Activated naive CD4-positive, alpha-beta T cell treated with anti-CD3 and anti-CD28 coated beads, Interleukin-2, amount 50 U/mL, for 16 hours (primary cell): ENCODE results near the gene DMRTC1.
"Not testable (repeated sequence)": the region's sequence is repeated elsewhere in the genome, so short reads cannot be mapped to it uniquely, and the experiment has no call there.

Experiments
- DNase-seq: peaks from one replicate; pipeline ENCODE4 v3.0.0-alpha.2; 2020

DMRTC1 gene

GRCh38 chrX:72943819-72944169 is at the start of gene DMRTC1:
Gene DMRTC1 (minus strand): TSS chrX:72943837. CDS start chrX:72875694, 68,143 bp downstream.
- not testable (repeated sequence) for DNase-seq

- DNase-seq = not testable (repeated sequence)
Measured at GRCh38 chrX:72980894-72981469, 37.3 kb upstream of the DMRTC1 start.

GRCh38 chrX:72974885-72975284 is 31.2 kb upstream of the DMRTC1 start:
- DNase-seq = not testable (repeated sequence)

- DNase-seq = not testable (repeated sequence)
Measured at GRCh38 chrX:72971859-72972258, 28.2 kb upstream of the DMRTC1 start.

GRCh38 chrX:72959971-72960370 is 16.3 kb upstream of the DMRTC1 start:
- not testable (repeated sequence) for DNase-seq

GRCh38 chrX:72943035-72943818 is 410 bp downstream of the DMRTC1 start:
- not testable (repeated sequence) for DNase-seq

- not testable (repeated sequence) for DNase-seq
Measured at GRCh38 chrX:72942272-72942671, 1.4 kb downstream of the DMRTC1 start.

- DNase-seq = not testable (repeated sequence)
Measured at GRCh38 chrX:72937906-72938305, 5.7 kb downstream of the DMRTC1 start, which contains the start of gene FAM236A. Gene FAM236A (plus strand): TSS chrX:72938206. CDS start chrX:72938263, 57 bp downstream.

GRCh38 chrX:72936882-72937455 is 6.7 kb downstream of the DMRTC1 start:
- DNase-seq = not testable (repeated sequence)

GRCh38 chrX:72936455-72936854 is 7.2 kb downstream of the DMRTC1 start:
- DNase-seq = not testable (repeated sequence)

GRCh38 chrX:72932283-72932682 is 11.4 kb downstream of the DMRTC1 start:
- DNase-seq = not testable (repeated sequence)

- not testable (repeated sequence) for DNase-seq
Measured at GRCh38 chrX:72916096-72916495, 27.5 kb downstream of the DMRTC1 start.

- not testable (repeated sequence) for DNase-seq
Measured at GRCh38 chrX:72912315-72912714, 31.3 kb downstream of the DMRTC1 start, which contains the start of gene FAM236C. Gene FAM236C (plus strand): TSS chrX:72912615. CDS start chrX:72912715, 100 bp downstream.

- not testable (repeated sequence) for DNase-seq
Measured at GRCh38 chrX:72889740-72890139, 53.9 kb downstream of the DMRTC1 start.

GRCh38 chrX:72882898-72883297 is 60.7 kb downstream of the DMRTC1 start:
- DNase-seq = not testable (repeated sequence)

- DNase-seq = not testable (repeated sequence)
Measured at GRCh38 chrX:72837532-72837931, 106.1 kb downstream of the DMRTC1 start.

GRCh38 chrX:72830701-72831100 is 112.9 kb downstream of the DMRTC1 start:
- DNase-seq = not testable (repeated sequence)
